SK-N-SH treated with all-trans-retinoic acid at 6 μM for 48 hours (cell line): ENCODE results near the gene CRHR2.

Source experiments
- ARNTL ChIP-seq: fragments of 450-650 bp; formaldehyde crosslinking; IDR thresholded peaks from 2 replicates; pipeline ENCODE4 v1.5.0; 2020; ENCODE audit warnings: low read depth, mild to moderate bottlenecking, moderate library complexity, borderline replicate concordance
- OSR1 ChIP-seq: fragments of 250-450 bp; sonication (Bioruptor Pico); IDR thresholded peaks from 2 replicates; pipeline ENCODE4 v1.8.0; 2022; ENCODE audit warnings: moderate library complexity, mild to moderate bottlenecking, inconsistent platforms
- PATZ1 ChIP-seq: fragments of 250-450 bp; sonication (Bioruptor Pico); IDR thresholded peaks from 2 replicates; pipeline ENCODE4 v1.8.0; 2020; ENCODE audit warnings: mild to moderate bottlenecking, moderate library complexity, borderline replicate concordance
- RARB ChIP-seq: fragments of 250-450 bp; sonication (Bioruptor Pico); IDR thresholded peaks from 2 replicates; pipeline ENCODE4 v1.8.0; 2021; ENCODE audit warnings: mild to moderate bottlenecking, moderate library complexity
- TCF4 ChIP-seq: fragments of 250-450 bp; sonication (Bioruptor Pico); IDR thresholded peaks from 2 replicates; pipeline ENCODE4 v1.8.0; 2021; ENCODE audit warnings: mild to moderate bottlenecking, moderate library complexity, borderline replicate concordance
- TSHZ2 ChIP-seq: fragments of 250-450 bp; sonication (Bioruptor Pico); IDR thresholded peaks from 2 replicates; pipeline ENCODE4 v1.5.0; 2020; ENCODE audit warnings: mild to moderate bottlenecking, moderate library complexity
- ZFP3 ChIP-seq: fragments of 250-450 bp; sonication (Bioruptor Pico); IDR thresholded peaks from 2 replicates; pipeline ENCODE4 v1.5.0; 2020; ENCODE audit warnings: mild to moderate bottlenecking, moderate library complexity
- ZNF565 ChIP-seq: fragments of 450-650 bp; formaldehyde crosslinking; conservative IDR thresholded peaks from 2 replicates; pipeline ENCODE4 v1.5.0; 2020; ENCODE audit warnings: low read depth, mild to moderate bottlenecking, moderate library complexity
- ZNF8 ChIP-seq: fragments of 450-650 bp; formaldehyde crosslinking; IDR thresholded peaks from 2 replicates; pipeline ENCODE4 v1.5.0; 2020; ENCODE audit warnings: mild to moderate bottlenecking, moderate library complexity
- TF ChIP-seq, protein P1 (sequence below): fragments of 250-450 bp; sonication (Bioruptor Pico); IDR thresholded peaks from 2 replicates; pipeline ENCODE4 v1.5.1; 2021; ENCODE audit warnings: mild to moderate bottlenecking, moderate library complexity
- TF ChIP-seq, protein P2 (sequence below): fragments of 250-450 bp; sonication (Bioruptor Pico); IDR thresholded peaks from 2 replicates; pipeline ENCODE4 v1.5.1; 2020; ENCODE audit warnings: low read depth, mild to moderate bottlenecking, moderate library complexity

DNA sequence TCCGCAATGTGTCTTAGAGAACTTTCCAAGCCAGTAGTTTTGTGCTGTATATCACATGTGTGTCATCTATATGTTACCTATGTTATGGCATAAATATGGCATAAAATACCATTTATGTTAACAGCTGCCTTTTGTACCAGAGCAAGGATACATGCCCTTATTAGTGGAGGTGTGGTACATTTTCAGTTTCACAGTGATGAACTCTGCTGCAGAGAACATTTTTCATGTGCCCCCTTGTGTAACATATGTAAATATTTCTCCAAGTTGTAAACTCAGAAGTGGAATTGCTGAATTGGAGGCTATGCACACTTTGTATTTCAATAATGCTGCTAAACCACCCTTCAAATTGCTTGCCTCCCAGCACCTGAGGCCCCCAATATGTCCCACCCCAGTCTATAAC is 31.9 kb upstream of the CRHR2 start:
- TF ChIP-seq OSR1 (CRISPR knock-in tag) (no peak), TCF4 (CRISPR knock-in tag) (no peak), PATZ1 (CRISPR knock-in tag) (no peak), ARNTL (CRISPR knock-in tag) (no peak), ZFP3 (CRISPR knock-in tag) (no peak), RARB (CRISPR knock-in tag) (no peak), ZNF8 (CRISPR knock-in tag) (no peak), ZNF565 (no peak), TSHZ2 (CRISPR knock-in tag) (no peak)
- TF ChIP-seq, protein P1, sequence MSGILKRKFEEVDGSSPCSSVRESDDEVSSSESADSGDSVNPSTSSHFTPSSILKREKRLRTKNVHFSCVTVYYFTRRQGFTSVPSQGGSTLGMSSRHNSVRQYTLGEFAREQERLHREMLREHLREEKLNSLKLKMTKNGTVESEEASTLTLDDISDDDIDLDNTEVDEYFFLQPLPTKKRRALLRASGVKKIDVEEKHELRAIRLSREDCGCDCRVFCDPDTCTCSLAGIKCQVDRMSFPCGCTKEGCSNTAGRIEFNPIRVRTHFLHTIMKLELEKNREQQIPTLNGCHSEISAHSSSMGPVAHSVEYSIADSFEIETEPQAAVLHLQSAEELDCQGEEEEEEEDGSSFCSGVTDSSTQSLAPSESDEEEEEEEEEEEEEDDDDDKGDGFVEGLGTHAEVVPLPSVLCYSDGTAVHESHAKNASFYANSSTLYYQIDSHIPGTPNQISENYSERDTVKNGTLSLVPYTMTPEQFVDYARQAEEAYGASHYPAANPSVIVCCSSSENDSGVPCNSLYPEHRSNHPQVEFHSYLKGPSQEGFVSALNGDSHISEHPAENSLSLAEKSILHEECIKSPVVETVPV (CRISPR knock-in tag): no peak
- TF ChIP-seq, protein P2, sequence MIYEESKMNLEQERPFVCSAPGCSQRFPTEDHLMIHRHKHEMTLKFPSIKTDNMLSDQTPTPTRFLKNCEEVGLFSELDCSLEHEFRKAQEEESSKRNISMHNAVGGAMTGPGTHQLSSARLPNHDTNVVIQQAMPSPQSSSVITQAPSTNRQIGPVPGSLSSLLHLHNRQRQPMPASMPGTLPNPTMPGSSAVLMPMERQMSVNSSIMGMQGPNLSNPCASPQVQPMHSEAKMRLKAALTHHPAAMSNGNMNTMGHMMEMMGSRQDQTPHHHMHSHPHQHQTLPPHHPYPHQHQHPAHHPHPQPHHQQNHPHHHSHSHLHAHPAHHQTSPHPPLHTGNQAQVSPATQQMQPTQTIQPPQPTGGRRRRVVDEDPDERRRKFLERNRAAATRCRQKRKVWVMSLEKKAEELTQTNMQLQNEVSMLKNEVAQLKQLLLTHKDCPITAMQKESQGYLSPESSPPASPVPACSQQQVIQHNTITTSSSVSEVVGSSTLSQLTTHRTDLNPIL: no peak
